Right lobe of liver (tissue), 6 donors: ENCODE data around the gene TGM2. TPM values are rescaled to one million over a fixed set of nuclear protein-coding genes. Genes with fewer than 3 reads are reported as not detected.

Experiments used
- ATAC-seq, 4 donors: fragments of 200-7000 bp; cut with Tn5 transposase; one replicate each; pipeline ENCODE4 v1.9.1; 2020; ENCODE audit warnings: mild to moderate bottlenecking in 4 of 4, moderate library complexity in 4 of 4
- DNase-seq, 3 donors: peaks; one replicate each; pipeline ENCODE4 v3.0.0-alpha.2; 2020
- H3K27ac ChIP-seq, 3 donors: fragments of 200-600 bp; one replicate each; pipeline ENCODE4 v1.8.0; 2022
- H3K27me3 ChIP-seq, 2 donors: fragments of 200-600 bp; one replicate each; pipeline ENCODE4 v1.8.0; 2022
- H3K36me3 ChIP-seq, 4 donors: fragments of 200-600 bp; sonication (generic) in 1 of 4; one replicate each; pipeline versions ENCODE4 v1.5.1 to v1.8.0; 2017 to 2022; ENCODE audit warnings: control low read depth in 1 of 4
- H3K4me1 ChIP-seq, 4 donors: fragments of 200-600 bp; sonication (generic) in 1 of 4; one replicate each; pipeline versions ENCODE4 v1.5.1 to v1.8.0; 2017 to 2022; ENCODE audit warnings: control low read depth in 1 of 4
- H3K4me3 ChIP-seq, 3 donors: fragments of 200-600 bp; one replicate each; pipeline ENCODE4 v1.8.0; 2022
- H3K9me3 ChIP-seq, 4 donors: fragments of 200-600 bp; sonication (generic) in 1 of 4; one replicate each; pipeline versions ENCODE4 v1.5.1 to v1.8.0; 2017 to 2022; ENCODE audit warnings: control low read depth in 1 of 4
- CTCF ChIP-seq, 4 donors: fragments of 200-600 bp in 3 of 4; fragments of 450-650 bp in 1 of 4; IDR thresholded peaks; one replicate each; pipeline versions ENCODE4 v1.5.1 to v1.8.0; 2016 to 2022; ENCODE audit warnings: antibody characterized with exemption in 4 of 4, mild to moderate bottlenecking in 2 of 4
- POLR2A ChIP-seq: fragments of 450-650 bp; IDR thresholded peaks from one replicate; pipeline ENCODE4 v1.6.1; 2017; ENCODE audit warnings: antibody characterized with exemption, mild to moderate bottlenecking
- WGBS: methylation state at CpG from one replicate; pipeline ENCODE4 v1.1.6; 2018; ENCODE audit warnings: low coverage, low lambda C conversion rate; ENCODE audit not compliant: insufficient coverage; ENCODE audit errors: missing lambda C conversion rate; 5-methylcytosine and 5-hydroxymethylcytosine counted together
- intact Hi-C, 2 donors: fragments of 100-400 bp; cut with DNase I; formaldehyde crosslinking; loops; one replicate each; pipeline versions ENCODE4 v1.11.2 to v1.14.1; 2022
- total RNA-seq, 6 experiments: library from RNA; depleted of rRNA in 2 of 6; stranded (reverse); fragments of >200 nt in 2 of 6; fragmentation: NEBNext Ultra II Directional in 3 of 6; extraction: Animal tissue kit (Norgen Biotek cat#: 25700) in 3 of 6; gene quantifications; one replicate each; pipeline versions ENCODE4 v1.1.0 to v1.2.4, GENCODE V29; 2016 to 2023
- donor health status: DM: no; HTN: yes; CAD: no.
- donor health status: DM: no; HTN: no; CAD: no.
- donor health status: DM: no; HTN: no; CAD: no.
- donor health status: DM: no; HTN: yes; CAD: no.
- donor health status: DM: no; HTN: yes; CAD: no.

Gene TGM2
- total RNA-seq, 6 experiments from 2014 or later: 135 to 940 (median 474) TPM

DNA sequence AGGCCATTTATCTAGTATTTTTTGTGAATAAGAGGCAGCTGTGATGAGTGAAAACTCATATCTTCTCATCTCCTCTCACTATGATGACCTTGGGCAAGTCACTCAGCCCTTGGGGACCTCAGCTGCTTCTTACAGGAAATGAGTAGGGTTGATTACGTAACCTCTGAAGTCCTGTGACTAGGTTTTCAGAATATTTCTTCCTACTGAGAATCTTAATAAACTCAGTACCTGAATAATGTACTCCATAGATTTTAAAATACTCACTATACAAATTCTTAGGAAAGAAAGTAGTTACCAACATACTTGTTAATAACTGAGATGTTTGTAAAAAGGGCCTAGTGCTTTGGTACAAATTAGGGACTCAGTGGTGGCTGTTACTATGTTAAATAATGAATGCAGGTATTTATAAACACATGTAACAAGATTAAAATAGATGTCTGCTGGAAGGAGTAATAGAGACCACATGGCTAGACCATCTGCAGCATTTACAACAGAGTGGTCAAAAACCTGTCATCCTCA is 70.6 kb downstream of the TGM2 start:
- DNase-seq: no peak
- Histone ChIP-seq H3K9me3 (no peaks in the 10 kb centered on the region), H3K27me3 (no peaks in the 10 kb centered on the region), H3K27ac (peak overlapping the region; percentile 45 to 61 (median 54)), H3K36me3 (peaks cover 0 to 15% (median 6%) of the 10 kb centered on the region in 4 donors), H3K4me1 (peaks cover 0 to 23% (median 2%) of the 10 kb centered on the region in 4 donors), H3K4me3 (no peak overlapping the region)
- TF ChIP-seq POLR2A (no peak), CTCF (IDR thresholded peaks at IDR 0.05) (no peak)
- 9% methylated on average over 1 of the region's 1 CpG for WGBS
- peak; percentile 43 to 70 (median 55) for ATAC-seq
- intact Hi-C loops: no loop called here

- 59% methylated on average over 7 of the region's 8 CpGs for WGBS
- H3K27ac ChIP-seq: peak overlapping the region in 1 of 3 donors; percentile 25
These were observed 71.4 kb downstream of the TGM2 start for GRCh38 chr20:38093641-38094077.

DNA sequence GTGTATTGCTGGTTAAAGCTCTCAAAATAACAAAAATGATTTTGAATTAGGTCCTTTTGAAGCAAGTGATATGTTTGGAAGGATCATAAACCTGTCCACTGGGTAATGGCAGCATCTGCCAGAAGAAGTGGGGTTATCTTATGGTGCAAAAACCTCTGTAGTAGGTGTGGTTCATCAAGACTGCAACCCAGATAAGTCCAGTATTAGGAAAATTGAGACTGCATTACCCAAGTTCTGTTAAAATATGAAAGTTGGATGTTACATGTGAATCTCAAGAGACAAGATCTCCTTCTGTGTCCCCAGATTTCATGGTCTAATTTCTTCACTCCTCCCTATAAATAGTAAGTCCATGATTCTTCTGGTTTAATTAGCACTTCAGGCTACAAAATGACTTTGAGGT is 72.2 kb downstream of the TGM2 start:
- no peak for ATAC-seq
- Histone ChIP-seq H3K4me3 (no peak overlapping the region), H3K4me1 (peaks cover 0 to 23% (median 2%) of the 10 kb centered on the region in 4 donors), H3K27me3 (no peaks in the 10 kb centered on the region), H3K27ac (no peak overlapping the region), H3K36me3 (peaks cover 0 to 23% (median 10%) of the 10 kb centered on the region in 4 donors), H3K9me3 (no peaks in the 10 kb centered on the region)
- TF ChIP-seq CTCF (IDR thresholded peaks at IDR 0.05) (no peak), POLR2A (no peak)
- DNase-seq: no peak
- intact Hi-C loops: no loop called here

More at GRCh38 chr20:38093641-38094077, 71.4 kb downstream of the TGM2 start:
- ATAC-seq (no peak), DNase-seq (no peak)
- peaks cover 0 to 23% (median 2%) of the 10 kb centered on the region in 4 donors for H3K4me1 ChIP-seq
- intact Hi-C loops: no loop called here
- peaks cover 0 to 16% (median 6%) of the 10 kb centered on the region in 4 donors for H3K36me3 ChIP-seq
- no peaks in the 10 kb centered on the region for H3K9me3 ChIP-seq
- H3K4me3 ChIP-seq: no peak overlapping the region
- H3K27me3 ChIP-seq: no peaks in the 10 kb centered on the region
- no peak for TF ChIP-seq POLR2A
- no peak for TF ChIP-seq CTCF (IDR thresholded peaks at IDR 0.05)

GRCh38 chr20:38092260-38092857 is 72.7 kb downstream of the TGM2 start:
- DNase-seq (no peak), ATAC-seq (no peak)
- Histone ChIP-seq H3K4me1 (peaks cover 0 to 23% (median 2%) of the 10 kb centered on the region in 4 donors), H3K4me3 (no peak overlapping the region), H3K27ac (peak overlapping the region in 1 of 3 donors; percentile 20), H3K27me3 (no peaks in the 10 kb centered on the region), H3K9me3 (no peaks in the 10 kb centered on the region), H3K36me3 (peaks cover 0 to 29% (median 13%) of the 10 kb centered on the region in 4 donors)
- TF ChIP-seq CTCF (IDR thresholded peaks at IDR 0.05): no peak
- TF ChIP-seq POLR2A: no peak
- intact Hi-C loops: no loop called here
- 90% methylated on average over 12 of the region's 12 CpGs for WGBS
